HepG2 (cell line): ENCODE results near the gene KRT1. TPM values are rescaled to one million over a fixed set of nuclear protein-coding genes. Genes with fewer than 3 reads are reported as not detected.

Experiments
- ATAC-seq: fragments of 200-7000 bp; cut with Tn5 transposase; 3 replicates; pipeline ENCODE4 v1.9.1; 2020; ENCODE audit warnings: mild to moderate bottlenecking, moderate library complexity
- BruUV-seq: library from RNA; stranded (reverse); fragments of 400-500 nt; replicated peaks from 2 replicates; lab custom pipeline; 2021; lab: Mats Ljungman, UMichigan
- CTCF ChIA-PET: fragments of 300-600 bp; formaldehyde crosslinking; extraction: SDS; loops from one replicate; lab custom pipeline; 2021; ENCODE audit warnings: low total read pairs, inconsistent platforms, low intra/inter-chr PET ratio; lab: Yijun Ruan, JAX
- POLR2A ChIA-PET: fragments of 350-600 bp; sonication (Branson Sonifier 250); formaldehyde crosslinking; loops from one replicate; lab custom pipeline; 2020; ENCODE audit warnings: antibody characterized with exemption, inconsistent platforms; lab: Yijun Ruan, JAX
- DNase-seq: peaks from one replicate; pipeline ENCODE4 v3.0.0-alpha.2; 2015; ENCODE audit warnings: low spot score
- FAIRE-seq: peaks from 3 replicates; lab custom pipeline; 2011; peaks lifted over from hg19 to GRCh38; lab: Jason Lieb, UNC
- H2AFZ ChIP-seq: one replicate; pipeline ENCODE4 v1.6.1; 2011; ENCODE audit warnings: low read length, inconsistent platforms
- H3K27ac ChIP-seq: fragments of 300-600 bp; 3 replicates; pipeline ENCODE4 v1.8.0; 2011; ENCODE audit warnings: mixed run types, mild to moderate bottlenecking, mixed read lengths, low read length, inconsistent platforms; ENCODE audit not compliant: insufficient read depth; ENCODE audit errors: extremely low read length
- H3K27me3 ChIP-seq, 2 experiments: fragments of 200-600 bp in 1 of 2; 2 replicates in 1 of 2; 3 replicates in 1 of 2; pipeline versions ENCODE4 v1.6.0 to v1.8.0; 2011; ENCODE audit warnings: low read length in 2 of 2, mild to moderate bottlenecking in 2 of 2, moderate library complexity in 2 of 2, inconsistent platforms in 1 of 2; ENCODE audit not compliant: insufficient read depth in 2 of 2, control insufficient read depth in 1 of 2
- H3K36me3 ChIP-seq, 2 experiments: fragments of 200-600 bp in 1 of 2; replicated peaks in 1 of 2; 2 replicates in 1 of 2; 3 replicates in 1 of 2; pipeline versions ENCODE4 v1.5.1 to v1.8.0; 2011; ENCODE audit warnings: low read length in 2 of 2, inconsistent platforms in 1 of 2; ENCODE audit not compliant: insufficient read depth in 2 of 2, control insufficient read depth in 1 of 2
- H3K4me1 ChIP-seq: 2 replicates; pipeline ENCODE4 v1.5.1; 2012; ENCODE audit warnings: low read length, inconsistent platforms; ENCODE audit not compliant: insufficient read depth
- H3K4me2 ChIP-seq: 2 replicates; pipeline ENCODE4 v1.6.0; 2011; ENCODE audit warnings: low read depth, low read length, inconsistent platforms
- H3K4me3 ChIP-seq, 3 experiments: fragments of 200-600 bp in 1 of 3; sonication (generic), shearing (Covaris generic) in 1 of 3; replicated peaks in 1 of 3; 2 replicates each; pipeline ENCODE4 v1.5.1; 2011 to 2016; ENCODE audit warnings: low read length in 3 of 3, inconsistent platforms in 2 of 3, low read depth in 2 of 3, mild to moderate bottlenecking in 2 of 3, control low read depth in 1 of 3, mixed read lengths in 1 of 3; ENCODE audit not compliant: insufficient read depth in 1 of 3
- H3K79me2 ChIP-seq: one replicate; pipeline ENCODE4 v1.6.1; 2011; ENCODE audit warnings: low read length, inconsistent platforms; ENCODE audit not compliant: insufficient read depth
- H3K9ac ChIP-seq: 2 replicates; pipeline ENCODE4 v1.6.0; 2011; ENCODE audit warnings: mild to moderate bottlenecking, low read depth, low read length, inconsistent platforms; ENCODE audit not compliant: insufficient read depth
- H3K9me3 ChIP-seq: 2 replicates; pipeline ENCODE4 v1.5.1; 2012; ENCODE audit warnings: mild to moderate bottlenecking, low read length
- H4K20me1 ChIP-seq: 2 replicates; pipeline ENCODE4 v1.6.0; 2011; ENCODE audit warnings: inconsistent platforms, mild to moderate bottlenecking, low read length, moderate library complexity; ENCODE audit not compliant: insufficient read depth
- GATAD1 ChIP-seq: IDR thresholded peaks from 2 replicates; pipeline ENCODE4 v1.6.1; 2016; ENCODE audit warnings: missing genetic modification reagents, missing compliant biosample characterization
- POLR2A ChIP-seq, 2 experiments: IDR thresholded peaks; 2 replicates each; pipeline ENCODE4 v1.6.1; 2011; ENCODE audit warnings: low read depth in 2 of 2, low read length in 2 of 2, mild to moderate bottlenecking in 1 of 2, moderate library complexity in 1 of 2; ENCODE audit not compliant: insufficient read depth in 1 of 2
- PTBP1 ChIP-seq: fragments of 200-400 bp; formaldehyde crosslinking; IDR thresholded peaks from 2 replicates; pipeline ENCODE4 v1.6.1; 2018; ENCODE audit warnings: low read length, low read depth; ENCODE audit not compliant: poor library complexity, severe bottlenecking
- SMYD3 ChIP-seq: sonication (generic); formaldehyde crosslinking; IDR thresholded peaks from 2 replicates; pipeline ENCODE4 v1.8.1; 2023; ENCODE audit warnings: mild to moderate bottlenecking, missing genetic modification reagents
- SNAI1 ChIP-seq: sonication (generic); formaldehyde crosslinking; IDR thresholded peaks from 2 replicates; pipeline ENCODE4 v1.5.0; 2020; ENCODE audit warnings: mild to moderate bottlenecking, missing genetic modification reagents, borderline replicate concordance
- SUZ12 ChIP-seq: fragments of 150-350 bp; IDR thresholded peaks from 2 replicates; pipeline ENCODE4 v1.6.1; 2014; ENCODE audit warnings: low read depth, low read length
- ZBTB38 ChIP-seq: sonication (generic); formaldehyde crosslinking; IDR thresholded peaks from 2 replicates; pipeline ENCODE4 v1.5.1; 2020; ENCODE audit warnings: mild to moderate bottlenecking, missing genetic modification reagents
- ZBTB44 ChIP-seq: sonication (generic); formaldehyde crosslinking; IDR thresholded peaks from 2 replicates; pipeline ENCODE4 v1.4.0; 2020; ENCODE audit warnings: missing genetic modification reagents
- ZFP36 ChIP-seq: fragments of 150-350 bp; IDR thresholded peaks from 2 replicates; pipeline ENCODE4 v1.6.1; 2018; ENCODE audit warnings: borderline replicate concordance, low read length, low read depth; ENCODE audit not compliant: partially characterized antibody
- ZMYM3 ChIP-seq: sonication (generic); formaldehyde crosslinking; IDR thresholded peaks from 2 replicates; pipeline ENCODE4 v1.5.1; 2020; ENCODE audit warnings: mild to moderate bottlenecking, missing genetic modification reagents
- ZNF20 ChIP-seq: sonication (generic); formaldehyde crosslinking; IDR thresholded peaks from 2 replicates; pipeline ENCODE4 v1.4.0; 2020; ENCODE audit warnings: mild to moderate bottlenecking, moderate library complexity, missing genetic modification reagents
- ZNF205 ChIP-seq: IDR thresholded peaks from 2 replicates; pipeline ENCODE4 v1.6.1; 2018; ENCODE audit warnings: missing biosample characterization, missing genetic modification reagents
- ZNF746 ChIP-seq: sonication (generic); formaldehyde crosslinking; IDR thresholded peaks from 2 replicates; pipeline ENCODE4 v1.8.0; 2022; ENCODE audit warnings: mild to moderate bottlenecking, missing genetic modification reagents
- ZNF83 ChIP-seq: sonication (generic); formaldehyde crosslinking; IDR thresholded peaks from 2 replicates; pipeline ENCODE4 v1.4.0; 2020; ENCODE audit warnings: missing genetic modification reagents, mild to moderate bottlenecking, borderline replicate concordance
- ZZZ3 ChIP-seq: sonication (generic); formaldehyde crosslinking; IDR thresholded peaks from 2 replicates; pipeline ENCODE4 v1.4.0; 2020; ENCODE audit warnings: missing genetic modification reagents, mild to moderate bottlenecking, borderline replicate concordance
- WGBS: methylation state at CpG from one replicate; pipeline ENCODE4 v1.1.6; 2017; ENCODE audit warnings: low lambda C conversion rate; 5-methylcytosine and 5-hydroxymethylcytosine counted together
- in situ Hi-C: cut with HindIII; loops from 2 replicates; pipeline ENCODE4 v1.10.0; 2017; ENCODE audit warnings: low pct_unique_long_range_greater_than_20kb; ENCODE audit not compliant: extremely low pct_ligation_motif_present
- intact Hi-C: fragments of 100-400 bp; cut with micrococcal nuclease; formaldehyde crosslinking; loops from one replicate; pipeline ENCODE4 v1.10.0; 2022; ENCODE audit not compliant: unreplicated experiment
- polyA plus RNA-seq, 8 experiments: library from polyadenylated mRNA; depleted of rRNA in 3 of 8; stranded (reverse) in 7 of 8; unstranded in 1 of 8; fragments of >200 nt; fragmentation: Illumina TruSeq in 4 of 8; extraction: Trizol in 4 of 8; gene quantifications; 2 replicates each; pipeline versions ENCODE4 v1.2.1 to v1.2.3, GENCODE V29; 2011 to 2016; ENCODE audit warnings: low read depth in 4 of 8, missing spikeins in 1 of 8, mixed read lengths in 1 of 8; ENCODE audit not compliant: insufficient read depth in 1 of 8
- total RNA-seq, 5 experiments: library from RNA; depleted of rRNA; stranded (reverse); fragments of >200 nt; fragmentation: Illumina TruSeq; extraction: Trizol; gene quantifications; 2 replicates each; pipeline ENCODE4 v1.2.3, GENCODE V29; 2016; ENCODE audit warnings: low read depth in 1 of 5
- TF ChIP-seq, protein P1 (sequence below): sonication (generic); formaldehyde crosslinking; IDR thresholded peaks from one replicate; pipeline ENCODE4 v1.5.1; 2020; ENCODE audit warnings: mild to moderate bottlenecking, missing genetic modification reagents; ENCODE audit errors: not compliant biosample characterization

The KRT1 gene
- total and polyA plus RNA-seq, 2 of the 13 experiments (the other 11 are each of a cell fraction or from before 2014, with no cell fraction given), result not detected

GRCh38 chr12:52636189-52636588 lies 44.0 kb downstream of the KRT1 start:
- ATAC-seq (no peak), DNase-seq (no peak), FAIRE-seq (no peak)
- H3K27me3 ChIP-seq, result peaks cover 0 to 23% of the 10 kb centered on the region in 2 experiments; a peak in 2 of 5 replicates
- H3K4me3 ChIP-seq, result no peak overlapping the region
- H3K4me2 ChIP-seq, result no peak overlapping the region
- no TSS peak for BruUV-seq
- H3K4me1 ChIP-seq, result no peaks in the 10 kb centered on the region
- no peaks in the 10 kb centered on the region for H3K9me3 ChIP-seq
- WGBS, result 6% methylated on average over 6 of the region's 6 CpGs
- TF ChIP-seq PTBP1 (no peak), ZZZ3 (CRISPR knock-in tag) (no peak), GATAD1 (CRISPR knock-in tag) (no peak), SMYD3 (CRISPR knock-in tag) (no peak), SUZ12 (no peak), ZNF20 (CRISPR knock-in tag) (no peak), ZNF83 (CRISPR knock-in tag) (no peak), ZFP36 (no peak), ZNF205 (CRISPR knock-in tag) (no peak), SNAI1 (CRISPR knock-in tag) (no peak), POLR2A (IDR thresholded peaks at IDR 0.05; ENCODE audit: insufficient read depth in 1 of 2, low read depth in 2 of 2, low read length in 2 of 2) (no peak), ZBTB38 (CRISPR knock-in tag) (no peak), ZBTB44 (CRISPR knock-in tag) (no peak), ZNF746 (CRISPR knock-in tag) (no peak), ZMYM3 (no peak)
- TF ChIP-seq, protein P1, sequence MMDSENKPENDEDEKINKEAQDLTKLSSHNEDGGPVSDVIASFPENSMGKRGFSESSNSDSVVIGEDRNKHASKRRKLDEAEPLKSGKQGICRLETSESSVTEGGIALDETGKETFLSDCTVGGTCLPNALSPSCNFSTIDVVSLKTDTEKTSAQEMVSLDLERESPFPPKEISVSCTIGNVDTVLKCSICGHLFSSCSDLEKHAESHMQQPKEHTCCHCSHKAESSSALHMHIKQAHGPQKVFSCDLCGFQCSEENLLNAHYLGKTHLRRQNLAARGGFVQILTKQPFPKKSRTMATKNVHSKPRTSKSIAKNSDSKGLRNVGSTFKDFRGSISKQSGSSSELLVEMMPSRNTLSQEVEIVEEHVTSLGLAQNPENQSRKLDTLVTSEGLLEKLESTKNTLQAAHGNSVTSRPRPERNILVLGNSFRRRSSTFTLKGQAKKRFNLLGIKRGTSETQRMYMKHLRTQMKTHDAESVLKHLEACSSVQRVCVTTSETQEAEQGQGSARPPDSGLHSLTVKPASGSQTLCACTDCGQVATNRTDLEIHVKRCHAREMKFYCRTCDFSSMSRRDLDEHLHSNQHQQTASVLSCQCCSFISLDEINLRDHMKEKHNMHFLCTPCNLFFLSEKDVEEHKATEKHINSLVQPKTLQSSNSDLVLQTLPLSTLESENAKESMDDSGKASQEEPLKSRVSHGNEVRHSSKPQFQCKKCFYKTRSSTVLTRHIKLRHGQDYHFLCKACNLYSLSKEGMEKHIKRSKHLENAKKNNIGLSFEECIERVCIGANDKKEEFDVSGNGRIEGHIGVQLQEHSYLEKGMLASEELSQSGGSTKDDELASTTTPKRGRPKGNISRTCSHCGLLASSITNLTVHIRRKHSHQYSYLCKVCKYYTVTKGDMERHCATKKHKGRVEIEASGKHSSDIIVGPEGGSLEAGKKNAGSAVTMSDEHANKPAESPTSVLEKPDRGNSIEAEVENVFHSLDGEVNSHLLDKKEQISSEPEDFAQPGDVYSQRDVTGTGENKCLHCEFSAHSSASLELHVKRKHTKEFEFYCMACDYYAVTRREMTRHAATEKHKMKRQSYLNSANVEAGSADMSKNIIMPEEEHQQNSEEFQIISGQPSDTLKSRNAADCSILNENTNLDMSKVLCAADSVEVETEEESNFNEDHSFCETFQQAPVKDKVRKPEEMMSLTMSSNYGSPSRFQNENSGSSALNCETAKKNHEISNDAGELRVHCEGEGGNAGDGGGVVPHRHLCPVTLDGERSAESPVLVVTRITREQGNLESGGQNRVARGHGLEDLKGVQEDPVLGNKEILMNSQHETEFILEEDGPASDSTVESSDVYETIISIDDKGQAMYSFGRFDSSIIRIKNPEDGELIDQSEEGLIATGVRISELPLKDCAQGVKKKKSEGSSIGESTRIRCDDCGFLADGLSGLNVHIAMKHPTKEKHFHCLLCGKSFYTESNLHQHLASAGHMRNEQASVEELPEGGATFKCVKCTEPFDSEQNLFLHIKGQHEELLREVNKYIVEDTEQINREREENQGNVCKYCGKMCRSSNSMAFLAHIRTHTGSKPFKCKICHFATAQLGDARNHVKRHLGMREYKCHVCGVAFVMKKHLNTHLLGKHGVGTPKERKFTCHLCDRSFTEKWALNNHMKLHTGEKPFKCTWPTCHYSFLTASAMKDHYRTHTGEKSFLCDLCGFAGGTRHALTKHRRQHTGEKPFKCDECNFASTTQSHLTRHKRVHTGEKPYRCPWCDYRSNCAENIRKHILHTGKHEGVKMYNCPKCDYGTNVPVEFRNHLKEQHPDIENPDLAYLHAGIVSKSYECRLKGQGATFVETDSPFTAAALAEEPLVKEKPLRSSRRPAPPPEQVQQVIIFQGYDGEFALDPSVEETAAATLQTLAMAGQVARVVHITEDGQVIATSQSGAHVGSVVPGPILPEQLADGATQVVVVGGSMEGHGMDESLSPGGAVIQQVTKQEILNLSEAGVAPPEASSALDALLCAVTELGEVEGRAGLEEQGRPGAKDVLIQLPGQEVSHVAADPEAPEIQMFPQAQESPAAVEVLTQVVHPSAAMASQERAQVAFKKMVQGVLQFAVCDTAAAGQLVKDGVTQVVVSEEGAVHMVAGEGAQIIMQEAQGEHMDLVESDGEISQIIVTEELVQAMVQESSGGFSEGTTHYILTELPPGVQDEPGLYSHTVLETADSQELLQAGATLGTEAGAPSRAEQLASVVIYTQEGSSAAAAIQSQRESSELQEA (CRISPR knock-in tag), result no peak
- H3K9ac ChIP-seq, result no peak overlapping the region
- CTCF ChIA-PET, result no interaction called here
- no peaks in the 10 kb centered on the region for H4K20me1 ChIP-seq
- H3K36me3 ChIP-seq, result no peaks in the 10 kb centered on the region
- intact Hi-C loops, result no loop called here
- H3K79me2 ChIP-seq, result no peaks in the 10 kb centered on the region
- H2AFZ ChIP-seq, result no peak overlapping the region
- POLR2A ChIA-PET, result no interaction called here
- no peak overlapping the region for H3K27ac ChIP-seq
- in situ Hi-C loops, result no loop called here
